Astrocyte of the hippocampus (primary cell): ENCODE results near the gene ADIPOR1.
"Not testable (repeated sequence)": the region's sequence is repeated elsewhere in the genome, so short reads cannot be mapped to it uniquely, and the experiment has no call there.

Source experiments
- DNase-seq: peaks from one replicate; pipeline ENCODE4 v3.0.0; 2011; ENCODE audit warnings: low read depth, low spot score

The ADIPOR1 gene

GRCh38 chr1:202957733-202958543, at the start of gene ADIPOR1:
ADIPOR1 (minus strand) TSS chr1:202958312; CDS start chr1:202951070, 7,242 bp downstream.
- peak; percentile 96 for DNase-seq

GRCh38 chr1:203006948-203007871, 49.1 kb upstream of the ADIPOR1 start, which contains the start of gene TMEM183A:
TMEM183A (plus strand) TSS chr1:203007374; CDS start chr1:203007466, 92 bp downstream.
- peak; percentile 99 for DNase-seq

- DNase-seq = not testable (repeated sequence)
Observed at GRCh38 chr1:203005395-203006142, 47.5 kb upstream of the ADIPOR1 start.

- DNase-seq = no peak
Observed at GRCh38 chr1:203002951-203003350, 44.8 kb upstream of the ADIPOR1 start.

- no peak for DNase-seq
Observed at GRCh38 chr1:203001986-203002385, 43.9 kb upstream of the ADIPOR1 start.

GRCh38 chr1:203000217-203000944, 42.3 kb upstream of the ADIPOR1 start:
- DNase-seq = no peak

- peak; percentile 72 for DNase-seq
Observed at GRCh38 chr1:202998836-202999750, 41.0 kb upstream of the ADIPOR1 start.

GRCh38 chr1:202994756-202995155, 36.6 kb upstream of the ADIPOR1 start:
- DNase-seq = no peak

GRCh38 chr1:202991112-202991511, 33.0 kb upstream of the ADIPOR1 start:
- no peak for DNase-seq

GRCh38 chr1:202989879-202990278, 31.8 kb upstream of the ADIPOR1 start:
- DNase-seq = no peak

- no peak for DNase-seq
Observed at GRCh38 chr1:202987922-202988583, 29.9 kb upstream of the ADIPOR1 start.

- no peak for DNase-seq
Observed at GRCh38 chr1:202987255-202987654, 29.1 kb upstream of the ADIPOR1 start.

GRCh38 chr1:202986120-202986519, 28.0 kb upstream of the ADIPOR1 start:
- DNase-seq = not testable (repeated sequence)

GRCh38 chr1:202982715-202983430, 24.8 kb upstream of the ADIPOR1 start:
- DNase-seq = no peak

GRCh38 chr1:202981939-202982338, 23.8 kb upstream of the ADIPOR1 start:
- no peak for DNase-seq

- no peak for DNase-seq
Observed at GRCh38 chr1:202979459-202979858, 21.3 kb upstream of the ADIPOR1 start.

- DNase-seq = no peak
Observed at GRCh38 chr1:202976633-202977032, 18.5 kb upstream of the ADIPOR1 start.

GRCh38 chr1:202974856-202975255, 16.7 kb upstream of the ADIPOR1 start:
- no peak for DNase-seq

GRCh38 chr1:202972046-202972445, 13.9 kb upstream of the ADIPOR1 start:
- no peak for DNase-seq
